H1 (cell line): ENCODE results near the gene SLC2A13. TPM values are rescaled to one million over a fixed set of nuclear protein-coding genes. Genes with fewer than 3 reads are reported as not detected.

Experiments
- CTCF ChIA-PET: fragments of 300-600 bp; sonication (Branson Sonifier 250); formaldehyde crosslinking; loops from one replicate; lab custom pipeline; 2021; ENCODE audit not compliant: partially characterized antibody; lab: Charles Lee
- POLR2A ChIA-PET: fragments of 300-600 bp; sonication (Branson Sonifier 250); formaldehyde crosslinking; loops from one replicate; lab custom pipeline; 2021; ENCODE audit warnings: inconsistent platforms; ENCODE audit not compliant: partially characterized antibody; lab: Charles Lee
- DNase-seq, 2 experiments: peaks; one replicate each; pipeline versions ENCODE4 v3.0.0 to v3.0.0-alpha.2; 2010 to 2022; ENCODE audit warnings: low spot score in 2 of 2, low read depth in 1 of 2, mixed read lengths in 1 of 2
- FAIRE-seq: peaks from 2 replicates; lab custom pipeline; 2011; peaks lifted over from hg19 to GRCh38; lab: Jason Lieb, UNC
- H2AFZ ChIP-seq: 2 replicates; pipeline ENCODE4 v1.8.1; 2012; ENCODE audit warnings: low read length, inconsistent platforms
- H2AK5ac ChIP-seq: 2 replicates; pipeline ENCODE4 v1.6.1; 2013; ENCODE audit warnings: low read depth, low read length
- H2BK120ac ChIP-seq: replicated peaks from 2 replicates; pipeline ENCODE3; 2013; ENCODE audit warnings: low read depth, low read length, inconsistent platforms
- H2BK12ac ChIP-seq: 2 replicates; pipeline ENCODE4 v1.6.1; 2013; ENCODE audit warnings: low read depth, low read length
- H2BK15ac ChIP-seq: 2 replicates; pipeline ENCODE4 v1.6.1; 2013; ENCODE audit warnings: low read length
- H2BK20ac ChIP-seq: 2 replicates; pipeline ENCODE4 v1.6.1; 2013; ENCODE audit warnings: low read length
- H2BK5ac ChIP-seq: 2 replicates; pipeline ENCODE4 v1.6.1; 2013; ENCODE audit warnings: low read depth, low read length
- H3K14ac ChIP-seq: 2 replicates; pipeline ENCODE4 v1.6.1; 2013; ENCODE audit warnings: inconsistent platforms; ENCODE audit not compliant: insufficient read length
- H3K18ac ChIP-seq: 2 replicates; pipeline ENCODE4 v1.6.1; 2013; ENCODE audit warnings: low read length; ENCODE audit errors: extremely low read depth
- H3K23ac ChIP-seq: 2 replicates; pipeline ENCODE4 v1.6.1; 2013; ENCODE audit warnings: inconsistent platforms; ENCODE audit not compliant: insufficient read length
- H3K23me2 ChIP-seq: 2 replicates; pipeline ENCODE4 v1.6.1; 2013; ENCODE audit warnings: low read depth, low read length
- H3K27ac ChIP-seq: 2 replicates; pipeline ENCODE4 v1.6.1; 2011; ENCODE audit warnings: low read depth, low read length, inconsistent platforms
- H3K27me3 ChIP-seq, 4 experiments: replicated peaks in 1 of 4; 1 replicate in 1 of 4; 2 replicates in 3 of 4; pipeline versions ENCODE4 v1.6.1 to v1.8.1; 2011 to 2013; ENCODE audit warnings: low read length in 3 of 4, mild to moderate bottlenecking in 3 of 4, inconsistent platforms in 2 of 4, mixed read lengths in 2 of 4, moderate library complexity in 1 of 4; ENCODE audit not compliant: control insufficient read depth in 3 of 4, insufficient read depth in 3 of 4; ENCODE audit errors: extremely low read depth in 1 of 4
- H3K36me3 ChIP-seq, 4 experiments: 2 replicates each; pipeline versions ENCODE4 v1.6.1 to v1.8.1; 2011 to 2013; ENCODE audit warnings: mild to moderate bottlenecking in 4 of 4, low read length in 3 of 4, moderate library complexity in 2 of 4, control low read depth in 1 of 4, inconsistent platforms in 1 of 4; ENCODE audit not compliant: insufficient read depth in 4 of 4, control insufficient read depth in 2 of 4
- H3K4ac ChIP-seq: replicated peaks from 2 replicates; pipeline ENCODE3; 2013; ENCODE audit warnings: low read length, low read depth, mixed read lengths, inconsistent platforms; ENCODE audit not compliant: insufficient read length
- H3K4me1 ChIP-seq, 4 experiments: replicated peaks in 1 of 4; 1 replicate in 1 of 4; 2 replicates in 3 of 4; pipeline versions ENCODE4 v1.6.1 to v1.8.1; 2011 to 2013; ENCODE audit warnings: low read length in 3 of 4, inconsistent platforms in 2 of 4, mixed read lengths in 1 of 4; ENCODE audit not compliant: insufficient read depth in 4 of 4, control insufficient read depth in 3 of 4
- H3K4me2 ChIP-seq, 2 experiments: 2 replicates each; pipeline versions ENCODE4 v1.6.1 to v1.8.1; 2011 to 2013; ENCODE audit warnings: low read depth in 2 of 2, low read length in 2 of 2, control low read depth in 1 of 2, inconsistent platforms in 1 of 2, mild to moderate bottlenecking in 1 of 2; ENCODE audit not compliant: insufficient read depth in 1 of 2
- H3K4me3 ChIP-seq, 4 experiments: fragments of 200-600, 300-600 bp in 1 of 4; sonication (generic), shearing (Covaris generic), sonication (Bioruptor Twin) in 1 of 4; 2 replicates each; pipeline versions ENCODE4 v1.5.1 to v1.8.1; 2011 to 2016; ENCODE audit warnings: low read length in 4 of 4, low read depth in 3 of 4, control low read depth in 2 of 4, inconsistent platforms in 2 of 4, mild to moderate bottlenecking in 2 of 4, mixed read lengths in 1 of 4, moderate library complexity in 1 of 4; ENCODE audit not compliant: insufficient read depth in 2 of 4; ENCODE audit errors: extremely low read depth in 1 of 4
- H3K56ac ChIP-seq: replicated peaks from 2 replicates; pipeline ENCODE3; 2013; ENCODE audit warnings: low read depth, mild to moderate bottlenecking, mixed read lengths, low read length, inconsistent platforms; ENCODE audit not compliant: insufficient read length
- H3K79me1 ChIP-seq: 2 replicates; pipeline ENCODE4 v1.6.1; 2013; ENCODE audit warnings: low read depth, low read length, control low read depth
- H3K79me2 ChIP-seq, 2 experiments: 2 replicates each; pipeline versions ENCODE4 v1.6.1 to v1.8.1; 2012 to 2013; ENCODE audit warnings: low read length in 2 of 2, mild to moderate bottlenecking in 2 of 2, inconsistent platforms in 1 of 2; ENCODE audit not compliant: insufficient read depth in 2 of 2, control insufficient read depth in 1 of 2
- H3K9ac ChIP-seq, 4 experiments: replicated peaks in 1 of 4; 1 replicate in 1 of 4; 2 replicates in 3 of 4; pipeline versions ENCODE4 v1.6.1 to v1.8.1; 2011 to 2013; ENCODE audit warnings: low read depth in 3 of 4, low read length in 3 of 4, control low read depth in 2 of 4, mild to moderate bottlenecking in 2 of 4, moderate library complexity in 2 of 4, inconsistent platforms in 1 of 4; ENCODE audit errors: extremely low read depth in 1 of 4
- H3K9me3 ChIP-seq, 2 experiments: 2 replicates each; pipeline versions ENCODE4 v1.6.1 to v1.8.1; 2012 to 2013; ENCODE audit warnings: mild to moderate bottlenecking in 2 of 2, moderate library complexity in 2 of 2, control low read depth in 1 of 2, inconsistent platforms in 1 of 2, low read depth in 1 of 2, low read length in 1 of 2, mixed read lengths in 1 of 2; ENCODE audit not compliant: insufficient read depth in 2 of 2
- H4K20me1 ChIP-seq, 2 experiments: replicated peaks in 1 of 2; 2 replicates each; pipeline versions ENCODE3 to v1.8.1; 2011 to 2013; ENCODE audit warnings: inconsistent platforms in 2 of 2, low read length in 2 of 2, mild to moderate bottlenecking in 1 of 2; ENCODE audit not compliant: insufficient read depth in 2 of 2, control insufficient read depth in 1 of 2
- H4K5ac ChIP-seq: 2 replicates; pipeline ENCODE4 v1.6.1; 2013; ENCODE audit warnings: low read length, low read depth, mixed read lengths, inconsistent platforms; ENCODE audit not compliant: insufficient read length
- H4K8ac ChIP-seq: 2 replicates; pipeline ENCODE4 v1.8.0; 2013; ENCODE audit warnings: mild to moderate bottlenecking, moderate library complexity, low read length, inconsistent platforms; ENCODE audit not compliant: insufficient read depth; ENCODE audit errors: extremely low read depth
- H4K91ac ChIP-seq: replicated peaks from 2 replicates; pipeline ENCODE3; 2013; ENCODE audit warnings: low read length, mixed read lengths, inconsistent platforms; ENCODE audit not compliant: insufficient read length
- RNF2 ChIP-seq: fragments of 200-900, 300-1000 bp; sonication (generic); IDR thresholded peaks from 2 replicates; pipeline ENCODE4 v1.7.1; 2016; ENCODE audit warnings: borderline replicate concordance, low read depth, mild to moderate bottlenecking, antibody characterized with exemption, low read length; ENCODE audit not compliant: poor library complexity, severe bottlenecking; ENCODE audit errors: missing control alignments
- polyA plus RNA-seq, 7 experiments: library from polyadenylated mRNA; depleted of rRNA in 3 of 7; stranded (reverse) in 5 of 7; unstranded in 2 of 7; fragments of >200 nt in 5 of 7; fragments of 200-250 nt in 2 of 7; gene quantifications; 1 replicate in 5 of 7; 2 replicates in 1 of 7; 4 replicates in 1 of 7; pipeline versions ENCODE4 v1.2.1 to v1.2.3, GENCODE V29; 2011 to 2013; ENCODE audit warnings: missing spikeins in 2 of 7, mixed read lengths in 2 of 7
- total RNA-seq: library from RNA; stranded (reverse); fragmentation: NEBNext Ultra II Directional; extraction: Animal tissue kit (Norgen Biotek cat#: 25700); gene quantifications from 2 replicates; pipeline ENCODE4 v1.2.1, GENCODE V29; 2021

Gene SLC2A13
- total and polyA plus RNA-seq, 2 of the 8 experiments (the other 6 are each of a cell fraction or from before 2014, with no cell fraction given) = 2.8 to 9.6 TPM

DNA sequence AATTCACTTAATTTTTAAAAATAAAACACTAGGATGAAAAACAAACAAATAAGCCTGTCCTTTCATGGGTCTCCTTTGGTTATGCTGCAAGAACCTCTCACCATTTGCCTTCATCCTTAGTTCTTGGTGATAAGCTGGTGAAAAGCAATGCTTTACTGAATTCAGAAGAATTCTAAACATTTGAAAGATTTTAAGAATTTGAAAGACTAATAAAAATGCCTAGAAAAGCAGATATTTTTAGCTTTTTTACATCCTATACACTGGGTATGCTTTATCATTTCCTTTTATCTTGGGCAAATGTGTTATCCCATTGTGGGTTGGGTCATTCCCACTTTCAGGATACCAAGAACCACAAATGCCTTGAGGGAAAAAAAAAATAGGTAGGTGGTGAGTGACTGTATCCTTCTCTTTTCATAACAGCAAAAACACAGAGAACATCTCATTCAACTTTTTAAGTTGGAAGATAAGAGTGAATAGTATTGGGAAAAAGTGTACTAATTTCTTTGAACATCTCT is 289.2 kb downstream of the SLC2A13 start:
- no peak for FAIRE-seq
- CTCF ChIA-PET = interaction anchor here (1.3 to 3.3 kb wide), 2 partner anchors 9 to 174 kb away, joined by 5 to 16 read pairs; no protein-coding TSS in a partner anchor

More for the DNA sequence above, 289.2 kb downstream of the SLC2A13 start:
- no peaks in the 10 kb centered on the region for H3K23me2 ChIP-seq
- H2BK15ac ChIP-seq = no peak overlapping the region
- no peak overlapping the region for H2BK120ac ChIP-seq
- POLR2A ChIA-PET = no interaction called here
- no peak for DNase-seq
- H3K36me3 ChIP-seq = no peaks in the 10 kb centered on the region
- H3K18ac ChIP-seq = no peak overlapping the region
- H3K4me1 ChIP-seq = no peaks in the 10 kb centered on the region
- no peak overlapping the region for H4K91ac ChIP-seq
- H3K4ac ChIP-seq = no peak overlapping the region
- no peak overlapping the region for H3K4me2 ChIP-seq
- H3K9ac ChIP-seq = no peak overlapping the region
- H3K4me3 ChIP-seq = no peak overlapping the region
- H4K8ac ChIP-seq = no peak overlapping the region
- no peaks in the 10 kb centered on the region for H3K9me3 ChIP-seq
- no peak overlapping the region for H2BK20ac ChIP-seq
- H3K27me3 ChIP-seq = no peaks in the 10 kb centered on the region
- H4K20me1 ChIP-seq = no peaks in the 10 kb centered on the region
- H2AFZ ChIP-seq = no peak overlapping the region
- H3K23ac ChIP-seq = no peak overlapping the region
- H3K79me2 ChIP-seq = no peaks in the 10 kb centered on the region
- no peak overlapping the region for H2AK5ac ChIP-seq
- H3K27ac ChIP-seq = no peak overlapping the region
- TF ChIP-seq RNF2 = no peak
- H3K79me1 ChIP-seq = no peaks in the 10 kb centered on the region
- no peak overlapping the region for H4K5ac ChIP-seq
- no peak overlapping the region for H2BK12ac ChIP-seq
- no peak overlapping the region for H3K56ac ChIP-seq
- no peak overlapping the region for H3K14ac ChIP-seq
- H2BK5ac ChIP-seq = no peak overlapping the region
